LNCaP clone FGC (cell line): Measurements from ENCODE around the gene SNAP47.

Source experiments
- DNase-seq: peaks from one replicate; pipeline ENCODE4 v3.0.0-alpha.2; 2011; ENCODE audit warnings: low read depth
- H3K4me3 ChIP-seq: 2 replicates; pipeline ENCODE4 v1.5.1; 2011; ENCODE audit warnings: mild to moderate bottlenecking, low read depth, low read length, control low read depth
- TF ChIP-seq, protein P1 (sequence below): IDR thresholded peaks from 2 replicates; pipeline ENCODE4 v1.5.1; 2012; ENCODE audit warnings: mild to moderate bottlenecking; ENCODE audit not compliant: control insufficient read depth, insufficient read depth; ENCODE audit errors: extremely low read depth

The SNAP47 gene

DNA sequence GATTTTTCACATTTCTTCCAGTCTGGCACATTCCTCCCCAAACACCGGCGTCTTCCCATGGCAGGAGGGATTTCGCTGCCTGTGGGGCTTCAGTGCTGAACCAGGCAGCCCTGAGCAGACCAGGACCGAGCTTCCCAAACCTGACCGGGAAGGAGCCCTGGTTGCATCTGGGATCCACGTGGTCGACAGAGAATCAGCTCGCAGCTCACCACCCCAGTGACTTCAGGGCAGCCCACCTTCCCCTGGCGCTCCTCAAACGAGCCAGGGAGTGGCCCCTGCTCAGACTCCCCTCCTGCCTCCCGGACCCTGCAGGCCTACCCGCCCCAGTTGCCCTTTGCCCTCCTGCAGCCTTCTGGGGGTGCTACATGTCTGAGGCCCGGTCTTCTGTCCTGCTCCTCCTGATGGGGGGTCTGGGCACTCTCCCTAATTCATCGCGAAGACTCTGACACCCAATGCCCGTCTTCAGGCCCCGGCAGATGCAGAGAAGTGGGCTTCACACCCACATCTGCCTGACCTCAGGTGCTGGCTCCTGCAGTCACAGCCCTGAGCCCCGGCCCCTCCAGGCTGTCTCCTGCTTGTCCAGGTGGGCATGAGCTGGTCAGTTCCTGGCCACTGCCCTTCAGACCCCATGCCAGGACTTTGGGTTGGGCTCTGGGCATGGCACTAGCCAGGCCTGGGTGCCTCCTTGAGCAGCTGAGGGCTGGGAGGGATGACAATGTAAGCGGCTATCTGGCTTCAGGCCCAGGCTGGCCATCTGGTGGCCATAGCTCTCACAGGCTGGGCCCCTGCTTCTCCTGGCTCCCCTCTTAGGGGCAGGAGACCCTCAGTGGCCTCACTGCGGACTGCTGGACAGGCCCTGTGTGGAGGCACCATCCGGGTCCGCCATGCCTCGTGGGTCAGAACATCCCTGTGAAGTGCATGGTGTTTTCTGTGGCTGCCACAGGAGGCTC is 54.1 kb downstream of the SNAP47 start:
- TF ChIP-seq, protein P1, sequence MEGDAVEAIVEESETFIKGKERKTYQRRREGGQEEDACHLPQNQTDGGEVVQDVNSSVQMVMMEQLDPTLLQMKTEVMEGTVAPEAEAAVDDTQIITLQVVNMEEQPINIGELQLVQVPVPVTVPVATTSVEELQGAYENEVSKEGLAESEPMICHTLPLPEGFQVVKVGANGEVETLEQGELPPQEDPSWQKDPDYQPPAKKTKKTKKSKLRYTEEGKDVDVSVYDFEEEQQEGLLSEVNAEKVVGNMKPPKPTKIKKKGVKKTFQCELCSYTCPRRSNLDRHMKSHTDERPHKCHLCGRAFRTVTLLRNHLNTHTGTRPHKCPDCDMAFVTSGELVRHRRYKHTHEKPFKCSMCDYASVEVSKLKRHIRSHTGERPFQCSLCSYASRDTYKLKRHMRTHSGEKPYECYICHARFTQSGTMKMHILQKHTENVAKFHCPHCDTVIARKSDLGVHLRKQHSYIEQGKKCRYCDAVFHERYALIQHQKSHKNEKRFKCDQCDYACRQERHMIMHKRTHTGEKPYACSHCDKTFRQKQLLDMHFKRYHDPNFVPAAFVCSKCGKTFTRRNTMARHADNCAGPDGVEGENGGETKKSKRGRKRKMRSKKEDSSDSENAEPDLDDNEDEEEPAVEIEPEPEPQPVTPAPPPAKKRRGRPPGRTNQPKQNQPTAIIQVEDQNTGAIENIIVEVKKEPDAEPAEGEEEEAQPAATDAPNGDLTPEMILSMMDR: no peak
- DNase-seq: no peak
- peak overlapping the region; percentile 68 for H3K4me3 ChIP-seq

DNA sequence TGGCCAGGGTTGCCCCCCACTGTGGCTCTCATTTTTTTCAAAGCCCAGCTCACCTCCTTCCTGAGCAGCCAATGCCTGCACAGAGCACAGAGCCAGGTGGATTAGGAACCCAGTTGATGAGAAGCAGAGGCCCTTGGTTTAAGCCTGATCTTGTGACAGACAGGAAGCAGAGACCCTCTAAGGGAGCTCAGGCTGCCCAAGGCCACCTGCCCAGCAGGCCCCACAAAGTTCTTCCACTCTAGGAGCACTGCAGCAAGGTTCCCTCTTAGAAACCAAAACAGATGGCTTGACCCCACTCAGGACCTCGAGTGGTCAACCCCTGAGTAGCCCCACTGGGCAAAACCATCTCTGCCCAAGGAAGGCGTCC is 54.8 kb downstream of the SNAP47 start:
- TF ChIP-seq, protein P1: no peak
- no peak for DNase-seq
- H3K4me3 ChIP-seq: no peak overlapping the region

DNA sequence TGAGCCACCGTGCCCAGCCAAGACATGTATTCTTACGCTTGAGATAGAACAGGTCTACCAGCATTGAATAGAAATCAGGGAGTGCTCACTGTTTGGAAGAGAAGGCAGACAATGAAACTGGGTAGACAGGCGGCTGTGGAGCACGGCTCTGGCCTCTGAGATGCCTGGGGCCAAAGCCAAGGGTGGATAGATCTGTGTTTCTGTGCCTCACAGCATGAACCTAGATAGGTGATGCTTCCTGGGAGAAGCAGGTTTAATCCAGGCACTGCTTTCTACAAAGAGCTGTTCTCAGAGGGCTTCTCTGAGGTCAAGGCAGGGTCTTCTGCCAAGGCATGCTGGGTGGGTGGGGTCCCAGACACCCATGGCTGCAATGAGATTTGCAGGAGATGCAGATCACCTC is 55.6 kb downstream of the SNAP47 start:
- TF ChIP-seq, protein P1: no peak
- no peak for DNase-seq
- no peak overlapping the region for H3K4me3 ChIP-seq

DNA sequence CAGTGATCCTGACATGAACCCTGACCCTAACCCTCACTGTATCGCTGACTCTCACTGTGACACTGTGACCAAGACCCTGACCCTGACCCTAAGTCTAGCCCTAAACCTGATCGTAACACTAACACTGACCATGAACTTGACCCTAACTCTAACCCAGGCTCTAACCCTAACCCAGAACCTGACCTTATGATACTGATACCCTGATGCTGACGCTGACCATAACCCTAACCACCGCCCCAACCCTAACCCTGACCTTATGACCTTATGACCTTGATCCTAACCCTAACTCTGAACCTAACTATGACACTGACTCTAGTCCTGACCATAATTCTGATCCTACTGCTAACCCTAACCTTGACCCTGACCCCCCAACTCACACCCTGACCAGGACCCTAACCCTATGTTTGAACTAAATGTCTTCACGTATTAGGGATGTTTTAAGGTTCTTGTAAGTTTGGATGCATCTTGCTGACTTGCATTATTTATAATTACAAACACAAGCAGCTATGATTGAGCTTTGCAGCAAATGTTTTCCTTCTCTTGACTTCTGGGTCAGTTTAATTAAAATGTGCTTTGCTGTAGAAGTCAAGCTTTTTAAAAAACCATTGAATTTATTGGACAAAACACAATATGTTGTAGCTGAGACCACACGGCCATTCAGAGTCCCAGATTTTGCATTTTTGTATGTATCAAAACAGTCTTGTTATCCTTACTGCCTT is 56.3 kb downstream of the SNAP47 start:
- H3K4me3 ChIP-seq: no peak overlapping the region
- DNase-seq: no peak
- TF ChIP-seq, protein P1: no peak

DNA sequence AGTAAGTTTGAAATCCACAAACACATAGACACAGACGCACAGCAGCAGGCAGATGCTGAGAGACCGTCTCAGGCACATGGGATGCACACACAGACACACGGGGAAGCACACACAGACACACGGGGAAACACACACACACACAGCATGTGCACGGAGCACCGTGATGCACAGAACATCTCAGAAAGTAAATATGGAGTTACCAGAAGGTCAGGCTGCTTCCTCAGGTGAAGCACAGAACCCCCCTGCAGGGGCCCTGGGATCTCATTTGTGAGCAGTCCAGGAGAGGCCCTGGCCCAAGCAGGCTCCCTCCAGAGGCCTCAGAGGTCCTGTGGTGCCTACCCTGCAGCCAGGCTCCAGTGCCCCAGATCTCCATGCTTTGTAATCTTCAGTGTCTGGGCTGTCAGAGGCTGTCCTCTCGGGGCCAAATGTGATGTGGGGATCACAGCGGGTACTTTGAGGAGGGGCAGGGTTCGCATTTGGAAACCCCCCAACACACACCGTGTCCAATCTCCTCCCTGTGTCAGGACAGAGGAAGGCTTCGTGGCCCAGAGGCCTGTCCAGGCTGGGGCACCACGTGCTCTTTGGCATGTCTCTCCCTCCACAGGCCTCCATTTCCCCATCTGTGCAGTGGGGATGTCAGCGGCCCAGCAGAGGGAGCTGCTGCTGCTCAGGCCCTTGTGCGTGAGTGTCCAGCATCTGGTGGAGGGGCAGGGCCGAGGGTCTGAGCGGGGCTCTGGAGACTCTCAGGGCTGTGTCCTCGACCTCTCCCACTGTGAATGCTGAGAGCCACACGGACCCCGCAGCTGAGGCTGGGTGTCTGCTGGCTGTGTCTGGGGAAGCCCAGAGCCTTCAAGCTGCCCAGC is 57.2 kb downstream of the SNAP47 start:
- TF ChIP-seq, protein P1: peak; percentile 45

DNA sequence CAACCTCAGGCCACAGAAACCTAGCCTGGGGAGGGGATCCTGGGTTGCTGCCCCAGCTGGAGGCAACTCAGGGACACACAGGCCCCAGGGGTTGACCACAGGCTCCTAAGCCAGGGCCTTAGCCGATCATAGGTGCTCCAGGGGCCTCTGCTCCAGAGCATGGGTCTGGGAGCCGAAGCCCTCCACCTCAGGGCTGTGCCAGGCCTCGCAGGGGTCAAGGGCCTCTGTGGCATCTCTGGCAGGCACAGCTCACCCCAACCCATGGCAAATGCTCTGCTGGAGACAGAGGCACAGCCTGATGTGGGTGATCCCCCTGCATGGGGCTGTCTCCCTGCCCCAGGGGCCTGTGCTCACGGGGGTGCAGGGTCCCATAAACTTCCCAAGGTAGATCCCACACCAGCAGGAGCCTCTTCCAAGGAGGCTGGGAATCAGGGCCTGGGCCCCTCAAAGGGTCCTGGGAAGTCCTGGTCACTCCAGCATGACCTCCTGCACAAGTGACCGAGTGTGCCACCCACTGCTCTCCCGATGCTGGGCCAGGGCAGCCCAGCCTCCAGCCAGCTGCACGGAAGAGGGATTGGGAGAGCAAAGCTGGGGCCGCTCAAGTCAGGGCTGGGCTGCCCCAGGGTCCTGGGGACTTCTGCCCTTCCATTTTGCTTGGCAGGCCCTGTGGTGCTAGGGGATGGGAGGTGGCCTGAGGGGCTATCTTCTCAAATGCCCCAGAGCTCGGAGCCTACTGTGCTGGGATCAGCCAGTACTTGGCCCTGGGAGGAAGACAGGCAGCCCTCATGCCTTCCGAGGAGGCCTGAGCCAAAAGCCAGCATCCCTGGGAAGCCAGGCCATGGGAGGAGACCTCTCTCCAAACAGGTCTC is 58.1 kb downstream of the SNAP47 start:
- H3K4me3 ChIP-seq: no peak overlapping the region
- no peak for DNase-seq
- TF ChIP-seq, protein P1: no peak

More for the DNA sequence above, 57.2 kb downstream of the SNAP47 start:
- no peak for DNase-seq
- H3K4me3 ChIP-seq: no peak overlapping the region
